Measurements from ENCODE around the gene SLC25A22. TPM values are rescaled to one million over a fixed set of nuclear protein-coding genes. Genes with fewer than 3 reads are reported as not detected.

Gene SLC25A22
- total and polyA plus RNA-seq, 9 of the 15 experiments (the other 6 are each of a cell fraction or from before 2014, with no cell fraction given) = 0.41 to 55.4 (median 11.4) TPM

GRCh38 chr11:838441-839279 is 40.6 kb upstream of the SLC25A22 start (continued):
- TF ChIP-seq HBP1 (CRISPR knock-in tag; IDR thresholded peaks at IDR 0.05) (no peak), SLC30A9 (CRISPR knock-in tag; IDR thresholded peaks at IDR 0.05) (no peak), HEY1 (CRISPR knock-in tag; IDR thresholded peaks at IDR 0.05; ENCODE audit: borderline replicate concordance) (no peak), PRMT5 (CRISPR knock-in tag; IDR thresholded peaks at IDR 0.05) (no peak), ZSCAN32 (CRISPR knock-in tag; IDR thresholded peaks at IDR 0.05) (no peak), ZNF165 (CRISPR knock-in tag; IDR thresholded peaks at IDR 0.05; ENCODE audit: borderline replicate concordance) (no peak), ZNF785 (CRISPR knock-in tag; IDR thresholded peaks at IDR 0.05) (no peak), ZNF263 (CRISPR knock-in tag; IDR thresholded peaks at IDR 0.05; ENCODE audit: borderline replicate concordance) (no peak), POLR3G (IDR thresholded peaks at IDR 0.05; ENCODE audit: extremely low read depth, insufficient read length, insufficient replicate concordance) (no peak), EHMT2 (IDR thresholded peaks at IDR 0.05) (no peak), ZNF668 (CRISPR knock-in tag; IDR thresholded peaks at IDR 0.05) (no peak), CHD2 (IDR thresholded peaks at IDR 0.05; ENCODE audit: low read depth, low read length) (no peak), CHD1 (IDR thresholded peaks at IDR 0.05; ENCODE audit: low read length) (no peak), SRSF7 (optimal IDR thresholded peaks at IDR 0.05; ENCODE audit: low read depth, low read length) (no peak), ATF6 (CRISPR knock-in tag; IDR thresholded peaks at IDR 0.05) (no peak), BRD9 (IDR thresholded peaks at IDR 0.05; ENCODE audit: low read depth, partially characterized antibody) (no peak), ZNF354B (CRISPR knock-in tag; IDR thresholded peaks at IDR 0.05) (no peak), XRCC4 (IDR thresholded peaks at IDR 0.05; ENCODE audit: extremely low read depth, insufficient read depth, insufficient read length) (no peak), IFI16 (CRISPR knock-in tag; IDR thresholded peaks at IDR 0.05) (no peak), ZNF174 (CRISPR knock-in tag; IDR thresholded peaks at IDR 0.05) (no peak), IRF1 (CRISPR knock-in tag; IDR thresholded peaks at IDR 0.05; ENCODE audit: borderline replicate concordance) (no peak)
- TF ChIP-seq, protein P1, sequence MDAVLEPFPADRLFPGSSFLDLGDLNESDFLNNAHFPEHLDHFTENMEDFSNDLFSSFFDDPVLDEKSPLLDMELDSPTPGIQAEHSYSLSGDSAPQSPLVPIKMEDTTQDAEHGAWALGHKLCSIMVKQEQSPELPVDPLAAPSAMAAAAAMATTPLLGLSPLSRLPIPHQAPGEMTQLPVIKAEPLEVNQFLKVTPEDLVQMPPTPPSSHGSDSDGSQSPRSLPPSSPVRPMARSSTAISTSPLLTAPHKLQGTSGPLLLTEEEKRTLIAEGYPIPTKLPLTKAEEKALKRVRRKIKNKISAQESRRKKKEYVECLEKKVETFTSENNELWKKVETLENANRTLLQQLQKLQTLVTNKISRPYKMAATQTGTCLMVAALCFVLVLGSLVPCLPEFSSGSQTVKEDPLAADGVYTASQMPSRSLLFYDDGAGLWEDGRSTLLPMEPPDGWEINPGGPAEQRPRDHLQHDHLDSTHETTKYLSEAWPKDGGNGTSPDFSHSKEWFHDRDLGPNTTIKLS (IDR thresholded peaks at IDR 0.05; ENCODE audit: borderline replicate concordance, low read depth) = peak; percentile 64; the same call in 1 of the 2 replicates
- TF ChIP-seq, protein P2, sequence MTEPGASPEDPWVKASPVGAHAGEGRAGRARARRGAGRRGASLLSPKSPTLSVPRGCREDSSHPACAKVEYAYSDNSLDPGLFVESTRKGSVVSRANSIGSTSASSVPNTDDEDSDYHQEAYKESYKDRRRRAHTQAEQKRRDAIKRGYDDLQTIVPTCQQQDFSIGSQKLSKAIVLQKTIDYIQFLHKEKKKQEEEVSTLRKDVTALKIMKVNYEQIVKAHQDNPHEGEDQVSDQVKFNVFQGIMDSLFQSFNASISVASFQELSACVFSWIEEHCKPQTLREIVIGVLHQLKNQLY (CRISPR knock-in tag; conservative IDR thresholded peaks at IDR 0.05) = no peak

Measured in K562 (cell line).